ENCODE measurements around the gene TGFBR3.

The TGFBR3 gene

GRCh38 chr1:91872000-91872399, 14.0 kb downstream of the TGFBR3 start (continued):
- TF ChIP-seq TRIM28 (IDR thresholded peaks at IDR 0.05; ENCODE audit: borderline replicate concordance, low read length) (no peak), ZNF521 (tag by site-specific recombination; IDR thresholded peaks at IDR 0.05) (no peak), ZFP37 (tag by site-specific recombination; IDR thresholded peaks at IDR 0.05) (no peak), PRDM4 (tag by site-specific recombination; IDR thresholded peaks at IDR 0.05) (peak; percentile 56; the same call in 1 of the 2 replicates), PBX3 (CRISPR knock-in tag; IDR thresholded peaks at IDR 0.05) (no peak), SP3 (tag by site-specific recombination; IDR thresholded peaks at IDR 0.05) (no peak), ZNF768 (tag by site-specific recombination; IDR thresholded peaks at IDR 0.05) (no peak), ZNF747 (tag by site-specific recombination; IDR thresholded peaks at IDR 0.05) (no peak), ZNF792 (tag by site-specific recombination; IDR thresholded peaks at IDR 0.05) (no peak), ZNF202 (tag by site-specific recombination; IDR thresholded peaks at IDR 0.05; ENCODE audit: borderline replicate concordance) (no peak), RBAK (tag by site-specific recombination; IDR thresholded peaks at IDR 0.05) (no peak), ZBTB6 (tag by site-specific recombination; IDR thresholded peaks at IDR 0.05) (no peak), ZNF280D (tag by site-specific recombination; IDR thresholded peaks at IDR 0.05) (no peak), ZFP3 (tag by site-specific recombination; IDR thresholded peaks at IDR 0.05; ENCODE audit: low read depth) (no peak), TCF7L2 (IDR thresholded peaks at IDR 0.05; ENCODE audit: borderline replicate concordance, low read depth, low read length) (no peak), KLF16 (tag by site-specific recombination; IDR thresholded peaks at IDR 0.05) (no peak), SCRT2 (tag by site-specific recombination; IDR thresholded peaks at IDR 0.05) (no peak), ZNF558 (tag by site-specific recombination; IDR thresholded peaks at IDR 0.05) (no peak), ZNF394 (tag by site-specific recombination; IDR thresholded peaks at IDR 0.05; ENCODE audit: borderline replicate concordance) (no peak), ZNF555 (tag by site-specific recombination; conservative IDR thresholded peaks at IDR 0.05) (no peak), SCRT1 (tag by site-specific recombination; IDR thresholded peaks at IDR 0.05; ENCODE audit: borderline replicate concordance) (no peak), ZNF426 (tag by site-specific recombination; IDR thresholded peaks at IDR 0.05) (no peak), ZSCAN5A (tag by site-specific recombination; IDR thresholded peaks at IDR 0.05) (no peak), ZNF571 (tag by site-specific recombination; IDR thresholded peaks at IDR 0.05) (no peak), ZBTB44 (tag by site-specific recombination; IDR thresholded peaks at IDR 0.05) (peak; percentile 58), ZNF600 (tag by site-specific recombination; IDR thresholded peaks at IDR 0.05) (no peak), ZNF660 (tag by site-specific recombination; IDR thresholded peaks at IDR 0.05) (no peak), ZSCAN23 (tag by site-specific recombination; IDR thresholded peaks at IDR 0.05) (no peak), KLF9 (tag by site-specific recombination; IDR thresholded peaks at IDR 0.05; ENCODE audit: low read depth) (no peak), OSR2 (tag by site-specific recombination; IDR thresholded peaks at IDR 0.05) (peak; percentile 90), ZNF155 (tag by site-specific recombination; IDR thresholded peaks at IDR 0.05) (no peak), ZNF133 (tag by site-specific recombination; IDR thresholded peaks at IDR 0.05) (no peak)
